Measurements from ENCODE around the gene MOSMO. TPM values are rescaled to one million over a fixed set of nuclear protein-coding genes. Genes with fewer than 3 reads are reported as not detected.

The MOSMO gene
- total and polyA plus RNA-seq, 7 donors: 2.8 to 27.1 (median 19.3) TPM

DNA sequence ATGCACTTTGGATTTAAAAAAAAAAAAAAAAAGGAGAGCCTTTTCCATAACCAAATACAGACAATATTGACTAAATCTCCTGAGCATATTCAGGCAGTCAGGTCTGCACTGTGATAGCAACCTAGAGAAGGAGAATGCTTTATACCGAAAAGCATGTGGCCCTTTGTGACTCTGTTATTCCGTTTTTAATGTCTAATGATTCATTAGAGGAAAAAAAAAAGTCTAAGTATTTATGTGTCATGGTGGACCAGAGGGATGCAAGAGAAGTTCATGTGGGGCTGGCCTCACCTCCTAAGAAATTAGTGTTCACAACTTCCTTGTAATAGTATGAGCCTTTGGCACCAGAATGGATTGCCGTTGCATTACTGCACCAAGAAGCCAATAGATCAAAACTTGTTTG lies 73.1 kb downstream of the MOSMO start:
- TF ChIP-seq POLR2AphosphoS5 (IDR thresholded peaks at IDR 0.05): no peak
- no peak for TF ChIP-seq POLR2A (IDR thresholded peaks at IDR 0.05)
- TF ChIP-seq EP300 (IDR thresholded peaks at IDR 0.05): no peak
- TF ChIP-seq CTCF (IDR thresholded peaks at IDR 0.05): no peak
- DNase-seq: no peak
- 91 to 93% methylated on average over 3 of the region's 3 CpGs for WGBS, 2 donors
- Histone ChIP-seq H3K9me3 (no peaks in the 10 kb centered on the region), H3K4me3 (no peak overlapping the region), H3K4me1 (peaks cover 0 to 6% (median 0%) of the 10 kb centered on the region in 4 donors), H3K36me3 (peaks cover 0 to 20% (median 0%) of the 10 kb centered on the region in 4 donors), H3K27ac (no peak overlapping the region), H3K27me3 (no peaks in the 10 kb centered on the region)
- intact Hi-C loops (cut with DNase I): no loop called here

DNA sequence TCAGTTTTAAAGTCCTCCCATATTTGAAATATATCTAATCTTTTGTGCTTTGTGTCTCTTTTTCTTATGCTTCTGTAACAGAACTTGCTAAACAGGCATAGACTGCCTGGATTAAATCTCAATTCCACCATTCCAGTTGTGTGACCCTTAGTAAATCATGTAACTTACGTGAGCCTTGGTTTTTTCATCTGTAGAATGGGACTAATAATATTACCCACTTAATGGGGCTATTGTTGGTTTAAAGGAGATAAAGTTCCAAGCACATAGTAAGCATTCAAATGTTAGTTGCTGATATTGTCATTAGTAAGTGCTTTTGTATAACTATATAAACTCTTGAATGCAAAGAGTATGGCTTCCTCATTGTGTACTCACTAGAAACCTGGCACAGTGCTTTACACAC lies 78.5 kb downstream of the MOSMO start:
- intact Hi-C loops (cut with DNase I): loop anchor here (5.0 kb wide), 1 partner anchor 101 kb away; no protein-coding TSS in a partner anchor
- WGBS, 2 donors: 99% methylated on average over 1 of the region's 1 CpG
- no peak for TF ChIP-seq POLR2AphosphoS5 (IDR thresholded peaks at IDR 0.05)
- no peak for TF ChIP-seq POLR2A (IDR thresholded peaks at IDR 0.05)
- TF ChIP-seq CTCF (IDR thresholded peaks at IDR 0.05): no peak
- TF ChIP-seq EP300 (IDR thresholded peaks at IDR 0.05): no peak

GRCh38 chr16:22088642-22089041 lies 80.7 kb downstream of the MOSMO start:
- TF ChIP-seq POLR2A (IDR thresholded peaks at IDR 0.05) (no peak), POLR2AphosphoS5 (IDR thresholded peaks at IDR 0.05) (no peak), CTCF (IDR thresholded peaks at IDR 0.05) (no peak), EP300 (IDR thresholded peaks at IDR 0.05) (no peak)
- Histone ChIP-seq H3K27ac (no peak overlapping the region), H3K9me3 (no peaks in the 10 kb centered on the region), H3K4me3 (no peak overlapping the region), H3K4me1 (peaks cover 0 to 13% (median 0%) of the 10 kb centered on the region in 4 donors), H3K36me3 (peaks cover 0 to 19% (median 0%) of the 10 kb centered on the region in 4 donors), H3K27me3 (no peaks in the 10 kb centered on the region)
- DNase-seq: no peak
- intact Hi-C loops (cut with DNase I): loop anchor here (5.0 kb wide), 1 partner anchor 99 kb away; no protein-coding TSS in a partner anchor
- WGBS, 2 donors: 88 to 90% methylated on average over 1 of the region's 1 CpG

More for the DNA sequence above, 78.5 kb downstream of the MOSMO start:
- no peak for DNase-seq
- no peak overlapping the region for H3K4me3 ChIP-seq
- H3K4me1 ChIP-seq: peaks cover 0 to 6% (median 3%) of the 10 kb centered on the region in 4 donors
- peaks cover 0 to 19% (median 0%) of the 10 kb centered on the region in 4 donors for H3K36me3 ChIP-seq
- no peaks in the 10 kb centered on the region for H3K9me3 ChIP-seq
- H3K27ac ChIP-seq: no peak overlapping the region
- no peaks in the 10 kb centered on the region for H3K27me3 ChIP-seq

DNA sequence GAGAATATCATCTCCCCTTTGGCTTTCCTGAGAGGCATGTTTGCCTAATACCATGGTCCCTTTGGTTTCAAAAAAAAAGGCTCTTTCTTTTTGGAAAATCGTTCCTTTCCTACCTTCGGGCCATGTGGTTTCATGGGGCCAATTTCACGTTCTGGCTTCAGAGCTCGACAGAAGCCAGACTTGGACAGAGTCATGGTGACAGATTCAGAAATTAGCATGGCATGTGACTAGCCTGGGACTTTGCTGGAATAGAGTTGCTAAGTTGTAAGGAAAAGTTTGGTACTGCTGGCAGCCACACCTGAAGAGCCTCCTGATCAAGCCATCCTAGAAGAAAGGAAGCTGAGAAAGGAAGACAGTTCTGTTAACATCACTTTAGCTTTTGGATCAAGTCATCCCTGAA lies 82.0 kb downstream of the MOSMO start:
- no peak for TF ChIP-seq CTCF (IDR thresholded peaks at IDR 0.05)
- no peak for TF ChIP-seq POLR2A (IDR thresholded peaks at IDR 0.05)
- no peak for TF ChIP-seq POLR2AphosphoS5 (IDR thresholded peaks at IDR 0.05)
- no peak for TF ChIP-seq EP300 (IDR thresholded peaks at IDR 0.05)
- Histone ChIP-seq H3K4me3 (no peak overlapping the region), H3K27me3 (no peaks in the 10 kb centered on the region), H3K27ac (no peak overlapping the region), H3K4me1 (peaks cover 0 to 13% (median 0%) of the 10 kb centered on the region in 4 donors), H3K36me3 (peaks cover 0 to 17% (median 0%) of the 10 kb centered on the region in 4 donors), H3K9me3 (no peaks in the 10 kb centered on the region)
- no peak for DNase-seq
- 90 to 94% methylated on average over 4 of the region's 4 CpGs for WGBS, 2 donors
- intact Hi-C loops (cut with DNase I): loop anchor here (5.0 kb wide), 1 partner anchor 97 kb away; no protein-coding TSS in a partner anchor

GRCh38 chr16:22091721-22092120 lies 83.8 kb downstream of the MOSMO start:
- Histone ChIP-seq H3K27me3 (peaks cover 0 to 12% (median 0%) of the 10 kb centered on the region in 3 donors), H3K27ac (no peak overlapping the region), H3K4me1 (peaks cover 0 to 13% (median 0%) of the 10 kb centered on the region in 4 donors), H3K36me3 (no peaks in the 10 kb centered on the region), H3K9me3 (no peaks in the 10 kb centered on the region), H3K4me3 (no peak overlapping the region)
- intact Hi-C loops (cut with DNase I): no loop called here
- WGBS, 2 donors: 85% methylated on average over 3 of the region's 3 CpGs
- DNase-seq: no peak
- TF ChIP-seq EP300 (IDR thresholded peaks at IDR 0.05): no peak
- TF ChIP-seq POLR2A (IDR thresholded peaks at IDR 0.05): no peak
- no peak for TF ChIP-seq POLR2AphosphoS5 (IDR thresholded peaks at IDR 0.05)
- TF ChIP-seq CTCF (IDR thresholded peaks at IDR 0.05): no peak
